PC-9 (cell line): Measurements from ENCODE around the gene ASTN2. TPM values are rescaled to one million over a fixed set of nuclear protein-coding genes. Genes with fewer than 3 reads are reported as not detected.
"Not testable (repeated sequence)": the region's sequence is repeated elsewhere in the genome, so short reads cannot be mapped to it uniquely, and the experiment has no call there.

ENCODE experiments used
- BruUV-seq: library from RNA; stranded (reverse); fragments of 400-500 nt; replicated peaks from 2 replicates; lab custom pipeline; 2021; lab: Mats Ljungman, UMichigan
- CTCF ChIA-PET: fragments of 300-600 bp; sonication (Branson Sonifier 250); formaldehyde crosslinking; loops from one replicate; lab custom pipeline; 2022; ENCODE audit warnings: antibody characterized with exemption; lab: Charles Lee
- POLR2A ChIA-PET: fragments of 300-600 bp; sonication (Branson Sonifier 250); formaldehyde crosslinking; loops from one replicate; lab custom pipeline; 2022; ENCODE audit warnings: antibody characterized with exemption; ENCODE audit not compliant: unreplicated experiment; lab: Charles Lee
- DNase-seq, 2 experiments: peaks; one replicate each; pipeline versions ENCODE4 v3.0.0 to v3.0.0-alpha.2; 2015 to 2022; ENCODE audit warnings: mixed read lengths in 1 of 2
- H2AFZ ChIP-seq: fragments of 200-600 bp; sonication (generic); 2 replicates; pipeline ENCODE4 v1.8.1; 2017; ENCODE audit warnings: antibody characterized with exemption
- H3F3A ChIP-seq: fragments of 200-600 bp; sonication (generic); 2 replicates; pipeline ENCODE4 v1.8.1; 2017; ENCODE audit warnings: antibody characterized with exemption, mild to moderate bottlenecking, low read depth; ENCODE audit not compliant: insufficient read depth
- H3K27ac ChIP-seq: fragments of 200-600 bp; sonication (generic); 2 replicates; pipeline ENCODE4 v1.6.1; 2016; ENCODE audit warnings: mixed run types
- H3K27me3 ChIP-seq: fragments of 200-600 bp; sonication (generic); 2 replicates; pipeline ENCODE4 v1.6.1; 2016; ENCODE audit warnings: low read depth, mixed run types; ENCODE audit not compliant: insufficient read depth
- H3K36me3 ChIP-seq: fragments of 200-600 bp; sonication (generic); 2 replicates; pipeline ENCODE4 v1.6.1; 2016; ENCODE audit warnings: low read depth, mixed run types
- H3K4me1 ChIP-seq: fragments of 200-600 bp; sonication (generic); replicated peaks from 2 replicates; pipeline ENCODE4 v1.6.1; 2016; ENCODE audit warnings: mixed run types; ENCODE audit not compliant: insufficient read depth
- H3K4me2 ChIP-seq: fragments of 200-600 bp; sonication (generic); 2 replicates; pipeline ENCODE4 v1.6.1; 2017; ENCODE audit warnings: mixed run types
- H3K4me3 ChIP-seq: fragments of 200-600 bp; sonication (generic); 2 replicates; pipeline ENCODE4 v1.6.1; 2016; ENCODE audit warnings: mixed run types
- H3K79me2 ChIP-seq: fragments of 200-600 bp; sonication (generic); 2 replicates; pipeline ENCODE4 v1.6.1; 2017; ENCODE audit warnings: low read depth, mixed run types
- H3K9me2 ChIP-seq: fragments of 200-600 bp; sonication (generic); 2 replicates; pipeline ENCODE4 v1.8.1; 2017; ENCODE audit warnings: mild to moderate bottlenecking; ENCODE audit not compliant: insufficient read depth
- H3K9me3 ChIP-seq: fragments of 200-600 bp; sonication (generic); 2 replicates; pipeline ENCODE4 v1.8.1; 2016; ENCODE audit warnings: low read depth; ENCODE audit not compliant: insufficient read depth
- H4K20me1 ChIP-seq: fragments of 200-600 bp; sonication (generic); 2 replicates; pipeline ENCODE4 v1.8.1; 2017; ENCODE audit not compliant: insufficient read depth
- CTCF ChIP-seq: fragments of 200-600 bp; sonication (generic); conservative IDR thresholded peaks from 2 replicates; pipeline ENCODE4 v1.6.1; 2017; ENCODE audit warnings: mixed run types, antibody characterized with exemption, mild to moderate bottlenecking, moderate library complexity
- EZH2 ChIP-seq: fragments of 200-600 bp; sonication (generic); IDR thresholded peaks from 2 replicates; pipeline ENCODE4 v1.8.0; 2017; ENCODE audit warnings: antibody characterized with exemption, low read depth
- intact Hi-C: fragments of 100-400 bp; cut with micrococcal nuclease; formaldehyde crosslinking; loops from one replicate; pipeline ENCODE4 v1.10.0; 2022; ENCODE audit not compliant: unreplicated experiment
- total RNA-seq: library from RNA; stranded (reverse); gene quantifications from 2 replicates; pipeline ENCODE4 v1.2.3, GENCODE V29; 2021

The ASTN2 gene
- total RNA-seq, 1 experiment from 2014 or later: 6.2 TPM

DNA sequence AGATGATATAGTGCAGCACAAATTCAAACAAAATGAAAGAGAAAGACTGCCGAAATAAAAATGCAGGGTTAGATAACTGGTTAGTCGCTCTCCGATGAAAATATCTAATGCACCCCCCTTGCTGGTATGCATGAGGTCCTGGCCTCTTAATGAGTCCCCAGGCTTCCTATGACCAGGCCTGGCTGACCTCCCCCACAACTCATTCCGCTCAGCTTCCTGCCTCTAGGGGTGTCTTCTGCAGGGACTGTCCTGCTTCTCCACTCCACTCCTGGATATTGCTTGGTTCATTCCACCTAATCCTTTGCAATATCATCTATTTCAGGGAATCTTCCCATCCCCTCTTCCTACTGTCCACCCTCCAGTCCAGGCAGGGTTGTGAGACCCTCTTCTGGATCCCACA lies 341.8 kb downstream of the ASTN2 start:
- TF ChIP-seq CTCF (no peak), EZH2 (no peak)
- Histone ChIP-seq H2AFZ (no peak overlapping the region), H3K4me1 (no peaks in the 10 kb centered on the region), H3K27me3 (peaks cover 21% of the 10 kb centered on the region), H3K9me3 (no peaks in the 10 kb centered on the region), H3K79me2 (no peaks in the 10 kb centered on the region), H3F3A (no peaks in the 10 kb centered on the region), H3K9me2 (no peaks in the 10 kb centered on the region), H3K36me3 (no peaks in the 10 kb centered on the region), H4K20me1 (no peaks in the 10 kb centered on the region), H3K4me3 (no peak overlapping the region), H3K27ac (no peak overlapping the region), H3K4me2 (no peak overlapping the region)
- intact Hi-C loops: loop anchor here (2.0 to 5.0 kb wide), 2 partner anchors 336 to 414 kb away; no protein-coding TSS in a partner anchor
- POLR2A ChIA-PET: no interaction called here
- CTCF ChIA-PET: no interaction called here
- BruUV-seq: no TSS peak
- DNase-seq: no peak

- Histone ChIP-seq H4K20me1 (no peaks in the 10 kb centered on the region), H3F3A (no peaks in the 10 kb centered on the region), H3K9me3 (no peaks in the 10 kb centered on the region), H3K27ac (no peak overlapping the region), H3K4me3 (no peak overlapping the region), H3K9me2 (no peaks in the 10 kb centered on the region), H3K36me3 (no peaks in the 10 kb centered on the region), H2AFZ (no peak overlapping the region), H3K4me1 (no peaks in the 10 kb centered on the region), H3K4me2 (no peak overlapping the region), H3K27me3 (peaks cover 15% of the 10 kb centered on the region; the same call in 1 of the 2 replicates), H3K79me2 (no peaks in the 10 kb centered on the region)
- no TSS peak for BruUV-seq
- TF ChIP-seq EZH2 (no peak), CTCF (no peak)
- DNase-seq: no peak
- intact Hi-C loops: loop anchor here (2.0 to 5.0 kb wide), 2 partner anchors 335 to 415 kb away; no protein-coding TSS in a partner anchor
- CTCF ChIA-PET: no interaction called here
- POLR2A ChIA-PET: no interaction called here
These were observed 342.6 kb downstream of the ASTN2 start for GRCh38 chr9:117072216-117072615.

DNA sequence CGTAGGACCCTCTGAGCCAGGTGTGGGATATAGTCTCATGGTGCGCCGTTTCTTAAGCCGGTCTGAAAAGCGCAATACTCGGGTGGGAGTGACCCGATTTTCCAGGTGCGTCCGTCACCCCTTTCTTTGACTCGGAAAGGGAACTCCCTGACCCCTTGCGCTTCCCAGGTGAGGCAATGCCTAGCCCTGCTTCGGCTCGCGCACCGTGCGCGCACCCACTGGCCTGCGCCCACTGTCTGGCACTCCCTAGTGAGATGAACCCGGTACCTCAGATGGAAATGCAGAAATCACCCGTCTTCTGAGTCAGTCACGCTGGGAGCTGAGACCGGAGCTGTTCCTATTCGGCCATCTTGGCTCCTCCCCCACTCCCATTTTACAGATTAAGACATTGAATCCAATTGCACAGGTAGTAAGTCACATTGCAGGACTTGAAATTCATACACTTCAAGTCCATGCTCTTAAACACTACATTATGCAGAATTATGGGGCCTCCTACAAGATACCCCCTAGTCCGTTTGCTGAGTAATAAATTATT lies 343.1 kb downstream of the ASTN2 start:
- CTCF ChIA-PET, H2AFZ ChIP-seq, H3F3A ChIP-seq, H3K4me3 ChIP-seq, H3K36me3 ChIP-seq, DNase-seq, H3K79me2 ChIP-seq, BruUV-seq, H3K9me3 ChIP-seq, H3K4me1 ChIP-seq, H3K4me2 ChIP-seq, H4K20me1 ChIP-seq, POLR2A ChIA-PET, H3K27ac ChIP-seq, H3K9me2 ChIP-seq: not testable (repeated sequence)
- intact Hi-C loops: loop anchor here (2.0 to 5.0 kb wide), 2 partner anchors 335 to 416 kb away; no protein-coding TSS in a partner anchor
- peaks cover 12% of the 10 kb centered on the region; the same call in 1 of the 2 replicates for H3K27me3 ChIP-seq
